Stimulated activated CD4-positive, alpha-beta T cell treated with anti-CD3 and anti-CD28 coated beads, Interleukin-4, amount 100 ng/mL, for 48 hours (primary cell): ENCODE data around the gene NELFB.
A peak's percentile ranks its signal among the peaks of the same experiment; 100 is the strongest.
"Not testable (repeated sequence)": the region's sequence is repeated elsewhere in the genome, so short reads cannot be mapped to it uniquely, and the experiment has no call there.

Source experiments
- DNase-seq, 2 donors: peaks; one replicate each; pipeline ENCODE4 v3.0.0-alpha.2; 2020; ENCODE audit warnings: low read depth in 2 of 2

NELFB gene

GRCh38 chr9:137234758-137235423, 20.2 kb upstream of the NELFB start:
- DNase-seq, result no peak

DNA sequence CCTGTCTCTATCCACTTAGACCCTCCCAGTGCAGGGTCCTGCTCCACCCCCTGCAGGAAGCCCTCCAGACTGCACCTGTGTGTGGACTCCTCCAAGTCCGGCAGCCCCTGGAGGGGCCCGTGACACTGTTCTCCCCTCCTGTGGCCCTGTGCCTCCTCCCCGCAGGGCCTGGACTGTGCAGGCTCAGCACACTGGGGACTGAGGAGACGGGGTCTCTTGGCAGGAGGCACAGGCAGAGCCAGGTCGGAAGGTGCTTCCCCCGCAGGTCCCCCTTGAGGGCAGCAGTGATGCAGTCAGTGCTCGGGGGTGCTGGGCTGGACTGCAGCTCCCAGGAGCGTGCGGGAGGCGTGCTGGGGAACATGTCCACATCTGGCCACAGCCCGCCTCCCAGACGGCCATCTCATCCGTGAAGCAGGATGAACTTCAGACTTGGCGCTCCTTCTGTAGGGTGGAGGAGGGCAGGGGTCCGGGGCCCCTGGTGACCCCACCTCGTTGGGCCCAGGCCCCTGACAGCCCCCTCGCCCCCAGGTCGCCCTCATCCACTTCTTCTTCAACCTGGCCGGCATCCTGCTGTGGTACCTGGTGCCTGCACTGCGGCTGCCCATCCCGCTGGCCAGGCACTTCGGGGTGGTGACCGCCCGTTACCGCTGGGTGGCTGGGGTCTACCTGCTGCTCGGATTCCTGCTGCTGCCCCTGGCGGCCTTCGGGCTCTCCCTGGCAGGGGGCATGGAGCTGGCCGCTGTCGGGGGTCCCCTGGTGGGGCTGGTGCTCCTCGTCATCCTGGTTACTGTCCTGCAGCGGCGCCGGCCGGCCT, 19.5 kb upstream of the NELFB start:
- no peak for DNase-seq

DNA sequence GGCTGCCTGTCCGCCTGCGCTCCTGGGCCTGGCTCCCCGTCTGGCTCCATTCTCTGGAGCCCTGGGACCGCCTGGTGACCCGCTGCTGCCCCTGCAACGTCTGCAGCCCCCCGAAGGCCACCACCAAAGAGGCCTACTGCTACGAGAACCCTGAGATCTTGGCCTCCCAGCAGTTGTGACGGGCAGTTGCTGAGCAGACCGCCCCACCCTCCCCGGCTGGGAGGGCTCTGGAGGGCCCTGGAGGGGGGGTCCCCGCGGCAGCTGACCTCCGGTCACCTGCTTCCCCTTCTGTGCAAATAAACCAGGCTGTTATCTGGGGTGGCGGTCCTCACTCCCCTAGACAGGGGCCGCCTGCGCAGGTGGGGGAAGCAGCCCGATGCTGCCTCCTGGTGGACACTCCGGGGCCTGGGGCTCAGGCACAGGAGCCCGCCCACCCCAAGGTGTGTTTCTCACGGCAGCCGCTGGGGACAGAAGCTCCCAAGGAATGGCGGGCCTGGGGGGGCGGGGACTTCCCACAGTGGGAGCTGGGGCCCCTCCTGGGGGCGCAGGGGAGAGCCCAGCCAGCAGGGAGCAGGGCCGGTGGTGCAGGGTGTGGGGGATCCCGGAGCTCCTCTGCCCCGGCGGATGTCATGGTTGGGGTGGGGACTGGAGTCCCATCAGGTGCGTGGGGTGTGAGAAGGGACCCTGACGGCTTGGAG, 18.7 kb upstream of the NELFB start:
- peak; percentile 89 to 92 for DNase-seq

DNA sequence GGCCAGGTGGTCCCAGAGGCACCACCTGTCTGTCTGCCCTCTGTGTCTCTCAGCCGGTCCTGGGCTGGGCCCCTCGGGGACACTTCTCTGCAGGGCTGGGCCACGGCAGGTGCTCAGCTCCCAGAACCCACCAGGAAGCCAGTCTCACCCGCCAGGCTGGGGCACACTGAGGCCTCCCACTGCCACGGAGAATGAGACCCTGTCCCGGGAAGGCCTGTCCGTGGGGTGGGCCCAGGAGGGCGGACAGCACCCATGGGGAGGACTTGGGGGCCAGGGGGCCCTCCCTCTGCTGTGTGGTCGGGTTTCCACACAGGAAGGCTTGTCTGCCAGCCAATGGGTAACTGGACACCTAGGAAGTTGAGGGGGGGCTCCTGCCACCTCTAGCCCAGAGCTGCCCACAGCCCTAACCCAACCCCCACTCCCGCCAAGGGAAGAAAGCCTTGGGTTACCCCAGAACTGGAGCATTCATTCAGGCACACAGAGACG, 18.1 kb upstream of the NELFB start:
- no peak for DNase-seq

DNA sequence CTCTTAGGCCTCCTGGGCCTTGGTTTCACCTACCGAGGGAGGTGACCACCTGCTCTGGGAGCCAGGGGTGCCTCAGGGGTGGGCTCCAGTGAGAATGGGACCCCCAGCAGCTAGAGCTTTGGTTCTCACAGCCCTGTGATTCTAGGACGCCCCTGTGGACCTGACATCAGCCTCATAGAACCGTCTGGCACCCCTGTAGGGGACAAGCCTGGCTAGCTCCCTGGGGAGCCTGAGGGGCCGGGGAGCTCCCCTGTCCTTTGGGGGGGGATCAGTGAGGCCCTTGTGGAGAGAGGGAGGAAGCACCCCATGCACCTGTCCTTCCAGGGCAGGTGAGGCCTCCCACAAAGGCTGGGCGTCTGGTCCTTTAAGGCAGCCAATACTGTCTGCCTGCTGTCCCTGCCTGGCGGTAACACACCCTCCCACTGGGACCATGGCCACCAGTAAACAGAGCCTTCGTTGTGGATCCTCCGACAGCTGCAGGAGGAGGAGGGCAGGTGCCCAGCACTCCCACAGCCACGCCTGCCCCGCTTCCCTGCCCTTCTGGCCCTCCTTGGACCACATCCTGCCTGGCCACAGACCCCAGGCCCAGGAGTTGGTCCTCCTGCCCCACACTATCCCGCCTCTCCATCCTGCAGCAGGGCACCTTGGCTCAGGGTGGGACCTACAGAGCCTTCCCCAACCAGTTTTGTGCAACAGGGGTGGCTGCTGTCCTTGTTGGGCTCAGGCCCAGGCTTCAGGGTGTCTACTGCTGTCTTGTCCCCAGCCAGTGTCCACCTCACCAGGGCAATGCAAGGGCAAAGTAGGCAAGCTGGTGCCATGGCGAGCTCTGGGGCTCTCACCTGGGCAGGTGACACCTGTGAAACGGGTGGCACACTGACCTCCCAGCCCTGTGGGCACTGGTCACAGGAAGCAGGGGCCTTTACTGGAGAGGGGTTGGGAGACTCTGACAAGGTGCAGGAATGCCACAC, 17.1 kb upstream of the NELFB start:
- no peak for DNase-seq

GRCh38 chr9:137239541-137240200, 15.5 kb upstream of the NELFB start:
- not testable (repeated sequence) for DNase-seq

GRCh38 chr9:137240318-137240840, 14.7 kb upstream of the NELFB start:
- DNase-seq, result peak; percentile 56 to 68

DNA sequence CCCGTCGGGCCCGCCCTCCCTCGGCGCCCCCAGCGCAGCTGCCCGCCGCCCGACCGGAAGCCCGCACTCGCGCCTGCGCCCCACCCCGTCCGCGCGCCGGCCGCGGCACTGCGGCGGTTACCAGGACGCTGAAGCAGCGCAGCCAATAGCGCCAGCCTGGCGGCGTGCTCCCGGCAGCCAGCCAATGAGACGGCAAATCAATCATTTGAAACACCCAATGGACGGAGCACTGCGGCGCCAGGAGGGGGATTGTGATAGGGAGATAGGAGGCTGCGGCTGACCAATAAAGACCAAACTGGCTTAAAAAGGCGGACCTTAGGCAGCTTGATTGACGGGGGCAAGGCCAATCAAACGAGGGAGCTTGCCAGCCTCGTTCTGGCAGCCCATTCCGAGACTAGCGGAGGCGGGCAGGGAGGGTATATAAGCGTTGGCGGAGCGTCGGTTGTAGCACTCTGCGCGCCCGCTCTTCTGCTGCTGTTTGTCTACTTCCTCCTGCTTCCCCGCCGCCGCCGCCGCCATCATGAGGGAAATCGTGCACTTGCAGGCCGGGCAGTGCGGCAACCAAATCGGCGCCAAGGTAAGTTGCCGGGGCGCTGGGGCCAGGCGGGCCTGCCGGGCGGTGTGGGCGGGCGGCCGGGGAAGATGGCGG, 14.2 kb upstream of the NELFB start, which contains the start of gene TUBB4B:
Gene TUBB4B, plus strand, starts transcription at position 447 of the 649 bp plus-strand sequence. Its CDS starts 74 bp downstream, at position 521.
- peak; percentile 90 to 95 for DNase-seq

DNA sequence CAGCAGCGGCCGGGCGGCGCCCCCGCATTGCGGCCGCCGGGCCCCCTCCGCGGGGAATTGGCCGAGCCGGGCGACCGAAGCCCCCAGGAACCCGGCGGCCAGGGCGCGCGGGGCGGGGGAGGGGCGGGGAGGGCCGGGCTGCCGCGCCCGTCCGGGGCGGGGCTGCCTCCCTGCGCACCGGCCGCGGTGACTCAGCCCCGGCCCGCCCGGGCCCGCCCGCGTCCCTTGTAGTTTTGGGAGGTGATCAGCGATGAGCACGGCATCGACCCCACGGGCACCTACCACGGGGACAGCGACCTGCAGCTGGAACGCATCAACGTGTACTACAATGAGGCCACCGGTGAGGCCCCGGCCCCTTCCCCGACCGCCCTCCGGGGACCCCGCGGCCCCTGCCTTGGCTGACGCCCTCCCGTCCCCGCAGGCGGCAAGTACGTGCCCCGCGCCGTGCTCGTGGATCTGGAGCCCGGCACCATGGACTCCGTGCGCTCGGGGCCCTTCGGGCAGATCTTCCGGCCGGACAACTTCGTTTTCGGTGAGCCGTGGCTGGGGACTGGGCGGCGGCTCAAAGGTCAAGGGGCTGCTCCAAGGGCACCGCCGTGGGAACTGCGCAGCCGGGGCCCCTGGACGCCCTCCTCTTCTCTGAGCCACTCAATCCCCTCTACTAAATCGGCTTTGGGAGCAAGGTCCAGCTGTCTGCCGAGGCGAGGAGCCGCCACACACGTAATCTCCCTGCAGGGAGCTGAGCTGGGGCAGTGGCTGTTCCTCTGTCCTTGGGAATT, 13.4 kb upstream of the NELFB start:
- DNase-seq, result peak; percentile 55 to 63

DNA sequence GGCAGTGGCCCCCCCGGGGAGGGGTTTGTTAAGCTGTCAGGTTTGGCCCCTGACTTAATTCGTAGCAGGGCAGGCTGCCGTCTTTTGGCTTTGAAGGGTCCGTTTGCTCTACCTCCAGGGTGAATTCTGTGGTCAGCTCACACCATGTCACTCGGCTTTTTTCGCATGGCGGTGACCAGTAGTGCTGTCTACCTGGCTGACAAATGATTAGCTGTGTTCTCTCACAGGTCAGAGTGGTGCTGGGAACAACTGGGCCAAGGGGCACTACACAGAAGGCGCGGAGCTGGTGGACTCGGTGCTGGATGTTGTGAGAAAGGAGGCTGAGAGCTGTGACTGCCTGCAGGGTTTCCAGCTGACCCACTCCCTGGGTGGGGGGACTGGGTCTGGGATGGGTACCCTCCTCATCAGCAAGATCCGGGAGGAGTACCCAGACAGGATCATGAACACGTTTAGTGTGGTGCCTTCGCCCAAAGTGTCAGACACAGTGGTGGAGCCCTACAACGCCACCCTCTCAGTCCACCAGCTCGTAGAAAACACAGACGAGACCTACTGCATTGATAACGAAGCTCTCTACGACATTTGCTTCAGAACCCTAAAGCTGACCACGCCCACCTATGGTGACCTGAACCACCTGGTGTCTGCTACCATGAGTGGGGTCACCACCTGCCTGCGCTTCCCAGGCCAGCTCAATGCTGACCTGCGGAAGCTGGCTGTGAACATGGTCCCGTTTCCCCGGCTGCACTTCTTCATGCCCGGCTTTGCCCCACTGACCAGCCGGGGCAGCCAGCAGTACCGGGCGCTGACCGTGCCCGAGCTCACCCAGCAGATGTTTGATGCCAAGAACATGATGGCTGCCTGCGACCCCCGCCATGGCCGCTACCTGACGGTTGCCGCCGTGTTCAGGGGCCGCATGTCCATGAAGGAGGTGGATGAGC, 12.6 kb upstream of the NELFB start:
- no peak for DNase-seq

- not testable (repeated sequence) for DNase-seq
Observed at GRCh38 chr9:137243266-137243625, 11.9 kb upstream of the NELFB start.

GRCh38 chr9:137243626-137244485, 11.3 kb upstream of the NELFB start:
- no peak for DNase-seq

- DNase-seq, result no peak
Observed at GRCh38 chr9:137244486-137245449, 10.4 kb upstream of the NELFB start.

GRCh38 chr9:137245450-137246421, 9.4 kb upstream of the NELFB start:
- DNase-seq, result no peak
